ENCODE results near the gene GPR161. TPM values are rescaled to one million over a fixed set of nuclear protein-coding genes. Genes with fewer than 3 reads are reported as not detected.
A peak's percentile ranks its signal among the peaks of the same experiment; 100 is the strongest.

Gene GPR161
- total and polyA plus RNA-seq, 8 donors = 1.1 to 8.1 (median 4.2) TPM

- no peak overlapping the region for H3K27ac ChIP-seq
- intact Hi-C loops (cut with DNase I; ENCODE audit: low total_unique reads) = no loop called here
- H3K4me3 ChIP-seq = no peak overlapping the region
- H3K36me3 ChIP-seq = no peaks in the 10 kb centered on the region
- DNase-seq = peak; percentile 87 to 94
- H3K27me3 ChIP-seq = no peaks in the 10 kb centered on the region
- 24 to 30% (median 26%) methylated on average over 13 to 15 of the region's 15 CpGs for WGBS, 5 donors
- no peaks in the 10 kb centered on the region for H3K9me3 ChIP-seq
- TF ChIP-seq CTCF (IDR thresholded peaks at IDR 0.05) = peak in 6 of 7 experiments; percentile 64 to 100 (median 96)
- TF ChIP-seq EP300 (IDR thresholded peaks at IDR 0.05) = no peak
- peaks cover 0 to 15% (median 1%) of the 10 kb centered on the region in 4 donors for H3K4me1 ChIP-seq
Measured at GRCh38 chr1:168145184-168146159, 8.7 kb upstream of the GPR161 start.

- Histone ChIP-seq H3K4me3 (no peak overlapping the region), H3K27me3 (no peaks in the 10 kb centered on the region), H3K4me1 (peaks cover 0 to 25% (median 1%) of the 10 kb centered on the region in 4 donors), H3K9me3 (no peaks in the 10 kb centered on the region), H3K27ac (no peak overlapping the region), H3K36me3 (no peaks in the 10 kb centered on the region)
- DNase-seq = no peak
- TF ChIP-seq POLR2A (IDR thresholded peaks at IDR 0.05) (no peak), POLR2AphosphoS5 (IDR thresholded peaks at IDR 0.05) (no peak), CTCF (IDR thresholded peaks at IDR 0.05) (no peak), EP300 (IDR thresholded peaks at IDR 0.05) (no peak)
- intact Hi-C loops (cut with DNase I; ENCODE audit: low total_unique reads) = no loop called here
- WGBS, 5 donors = 85 to 94% (median 86%) methylated on average over 3 of the region's 3 CpGs
Measured at GRCh38 chr1:168141871-168142385, 5.2 kb upstream of the GPR161 start.

DNA sequence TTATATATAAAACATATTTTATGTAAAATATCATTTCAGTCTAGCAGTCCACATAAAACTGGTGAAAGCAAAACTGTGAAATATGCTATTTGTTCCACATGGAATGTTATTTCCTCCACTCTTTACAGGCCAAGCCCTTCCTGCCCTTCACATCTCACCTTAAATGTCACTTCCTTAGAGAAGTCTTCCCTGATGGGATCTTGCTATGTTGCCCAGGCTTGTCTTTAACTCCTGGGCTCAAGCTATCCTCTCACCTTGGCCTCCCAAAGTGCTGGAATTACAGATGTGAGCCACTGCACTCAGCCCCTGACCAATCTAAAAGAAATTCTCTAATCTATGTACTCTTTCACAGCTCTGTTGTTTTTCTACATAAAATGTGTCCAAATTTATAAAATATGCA, 2.3 kb upstream of the GPR161 start:
- intact Hi-C loops (cut with DNase I; ENCODE audit: low total_unique reads) = no loop called here
- Histone ChIP-seq H3K27ac (no peak overlapping the region), H3K27me3 (peaks cover 0 to 23% (median 13%) of the 10 kb centered on the region in 3 donors), H3K36me3 (no peaks in the 10 kb centered on the region), H3K4me1 (peaks cover 11 to 35% (median 17%) of the 10 kb centered on the region in 4 donors), H3K4me3 (no peak overlapping the region), H3K9me3 (no peaks in the 10 kb centered on the region)
- DNase-seq = no peak
- TF ChIP-seq CTCF (IDR thresholded peaks at IDR 0.05) (no peak), POLR2A (IDR thresholded peaks at IDR 0.05) (no peak), EP300 (IDR thresholded peaks at IDR 0.05) (no peak), POLR2AphosphoS5 (IDR thresholded peaks at IDR 0.05) (no peak)

- Histone ChIP-seq H3K4me1 (peaks cover 11 to 36% (median 19%) of the 10 kb centered on the region in 4 donors), H3K9me3 (no peaks in the 10 kb centered on the region), H3K4me3 (no peak overlapping the region), H3K27me3 (peaks cover 0 to 24% (median 13%) of the 10 kb centered on the region in 3 donors), H3K27ac (peak overlapping the region in 3 of 5 donors; percentile 74 to 84 (median 81)), H3K36me3 (no peaks in the 10 kb centered on the region)
- no peak for DNase-seq
- WGBS, 5 donors = 75 to 91% (median 83%) methylated on average over 5 of the region's 5 CpGs
- TF ChIP-seq POLR2A (IDR thresholded peaks at IDR 0.05) = no peak
- no peak for TF ChIP-seq CTCF (IDR thresholded peaks at IDR 0.05)
- no peak for TF ChIP-seq EP300 (IDR thresholded peaks at IDR 0.05)
- TF ChIP-seq POLR2AphosphoS5 (IDR thresholded peaks at IDR 0.05) = no peak
- intact Hi-C loops (cut with DNase I; ENCODE audit: low total_unique reads) = no loop called here
Measured at GRCh38 chr1:168138134-168138533, 1.4 kb upstream of the GPR161 start.
